Transverse colon (tissue), 4 donors: ENCODE results near the gene ITPKB.

Experiments
- CTCF ChIP-seq, 5 experiments: fragments of 200-600 bp in 3 of 5; fragments of 450-650 bp in 2 of 5; sonication (generic) in 3 of 5; IDR thresholded peaks; 1 replicate in 2 of 5; 2 replicates in 3 of 5; pipeline ENCODE4 v1.5.1; 2016 to 2017; ENCODE audit warnings: antibody characterized with exemption in 5 of 5, inconsistent platforms in 3 of 5, mild to moderate bottlenecking in 2 of 5, moderate library complexity in 1 of 5
- EP300 ChIP-seq: sonication (generic); formaldehyde crosslinking; IDR thresholded peaks from one replicate; pipeline ENCODE4 v1.6.1; 2017; ENCODE audit warnings: antibody characterized with exemption, low read depth
- POLR2A ChIP-seq: fragments of 450-650 bp; IDR thresholded peaks from one replicate; pipeline ENCODE4 v1.6.1; 2016; ENCODE audit warnings: antibody characterized with exemption, mild to moderate bottlenecking, moderate library complexity
- POLR2AphosphoS5 ChIP-seq, 3 donors: sonication (generic); formaldehyde crosslinking; IDR thresholded peaks; one replicate each; pipeline ENCODE4 v1.6.1; 2016; ENCODE audit warnings: antibody characterized with exemption in 3 of 3

- TF ChIP-seq POLR2A (no peak), CTCF (IDR thresholded peaks at IDR 0.05) (no peak), POLR2AphosphoS5 (IDR thresholded peaks at IDR 0.05) (no peak), EP300 (no peak)
Measured at GRCh38 chr1:226681652-226682493, 57.2 kb downstream of the ITPKB start.
